H9 (cell line): ENCODE data around the gene VAV3. TPM values are rescaled to one million over a fixed set of nuclear protein-coding genes. Genes with fewer than 3 reads are reported as not detected.

Experiments
- DNase-seq: peaks from one replicate; pipeline ENCODE4 v3.0.0-alpha.2; 2017
- H2AFZ ChIP-seq: one replicate; pipeline ENCODE4 v1.6.1; 2013; ENCODE audit warnings: mild to moderate bottlenecking, low read length, control low read depth, moderate library complexity
- H2AK5ac ChIP-seq: 2 replicates; pipeline ENCODE4 v1.6.1; 2013; ENCODE audit warnings: low read length, control low read depth, mixed read lengths; ENCODE audit not compliant: insufficient read length
- H2BK120ac ChIP-seq: one replicate; pipeline ENCODE4 v1.6.1; 2013; ENCODE audit warnings: low read depth, mild to moderate bottlenecking, low read length, control low read depth, inconsistent platforms; ENCODE audit not compliant: poor library complexity, severe bottlenecking
- H2BK12ac ChIP-seq: 2 replicates; pipeline ENCODE4 v1.6.1; 2013; ENCODE audit warnings: low read length, control low read depth, mixed read lengths, low read depth; ENCODE audit not compliant: insufficient read length
- H2BK15ac ChIP-seq: 2 replicates; pipeline ENCODE4 v1.6.1; 2013; ENCODE audit warnings: low read depth, low read length, control low read depth
- H2BK20ac ChIP-seq: one replicate; pipeline ENCODE4 v1.6.1; 2013; ENCODE audit warnings: low read depth, mild to moderate bottlenecking, low read length, control low read depth, inconsistent platforms; ENCODE audit not compliant: poor library complexity, severe bottlenecking
- H2BK5ac ChIP-seq: 2 replicates; pipeline ENCODE4 v1.6.1; 2013; ENCODE audit warnings: low read length, control low read depth, mixed read lengths; ENCODE audit not compliant: insufficient read length
- H3K14ac ChIP-seq: 2 replicates; pipeline ENCODE4 v1.6.1; 2013; ENCODE audit warnings: low read length, control low read depth; ENCODE audit not compliant: insufficient read depth
- H3K18ac ChIP-seq: 2 replicates; pipeline ENCODE4 v1.6.1; 2013; ENCODE audit warnings: low read depth, mild to moderate bottlenecking, mixed read lengths, low read length, control low read depth; ENCODE audit not compliant: insufficient read length
- H3K23ac ChIP-seq: 2 replicates; pipeline ENCODE4 v1.6.1; 2013; ENCODE audit warnings: low read length, control low read depth, mixed read lengths, low read depth; ENCODE audit not compliant: insufficient read length
- H3K23me2 ChIP-seq: 2 replicates; pipeline ENCODE4 v1.6.1; 2013; ENCODE audit warnings: low read depth, mild to moderate bottlenecking, mixed read lengths, low read length, control low read depth; ENCODE audit not compliant: insufficient read length, poor library complexity, severe bottlenecking
- H3K27ac ChIP-seq: 2 replicates; pipeline ENCODE4 v1.5.1; 2013; ENCODE audit warnings: low read length, control low read depth, mixed read lengths, low read depth; ENCODE audit not compliant: insufficient read length
- H3K27me3 ChIP-seq: 2 replicates; pipeline ENCODE4 v1.6.1; 2013; ENCODE audit warnings: low read length, control low read depth, inconsistent platforms; ENCODE audit not compliant: insufficient read depth
- H3K4ac ChIP-seq: 2 replicates; pipeline ENCODE4 v1.6.1; 2013; ENCODE audit warnings: low read depth, mild to moderate bottlenecking, control low read depth, inconsistent platforms, low read length, moderate library complexity
- H3K4me1 ChIP-seq: 2 replicates; pipeline ENCODE4 v1.6.1; 2013; ENCODE audit warnings: low read length, control low read depth, inconsistent platforms; ENCODE audit not compliant: insufficient read depth
- H3K4me2 ChIP-seq: 2 replicates; pipeline ENCODE4 v1.6.1; 2013; ENCODE audit warnings: low read length, control low read depth, mixed read lengths; ENCODE audit not compliant: insufficient read length, insufficient read depth
- H3K56ac ChIP-seq: 2 replicates; pipeline ENCODE4 v1.6.1; 2013; ENCODE audit warnings: low read depth, mild to moderate bottlenecking, mixed read lengths, low read length, control low read depth; ENCODE audit not compliant: insufficient read length
- H3K79me1 ChIP-seq: 2 replicates; pipeline ENCODE4 v1.6.1; 2013; ENCODE audit warnings: low read depth, mild to moderate bottlenecking, moderate library complexity, low read length, control low read depth, inconsistent platforms; ENCODE audit not compliant: insufficient read depth, poor library complexity, severe bottlenecking
- H3K79me2 ChIP-seq: 2 replicates; pipeline ENCODE4 v1.6.1; 2013; ENCODE audit warnings: low read length, control low read depth, inconsistent platforms; ENCODE audit not compliant: insufficient read depth
- H3K9ac ChIP-seq: 2 replicates; pipeline ENCODE4 v1.6.1; 2013; ENCODE audit warnings: low read length, control low read depth, mixed read lengths; ENCODE audit not compliant: insufficient read length; ENCODE audit errors: extremely low read depth
- H3K9me3 ChIP-seq: one replicate; pipeline ENCODE4 v1.6.1; 2013; ENCODE audit warnings: low read depth, low read length, inconsistent platforms; ENCODE audit not compliant: control insufficient read depth
- H3T11ph ChIP-seq: one replicate; pipeline ENCODE4 v1.6.1; 2013; ENCODE audit warnings: mild to moderate bottlenecking, low read length, control low read depth, inconsistent platforms
- H4K20me1 ChIP-seq: one replicate; pipeline ENCODE4 v1.6.1; 2013; ENCODE audit not compliant: control insufficient read depth, insufficient read length, insufficient read depth
- H4K5ac ChIP-seq: 2 replicates; pipeline ENCODE4 v1.6.1; 2013; ENCODE audit warnings: low read depth, mild to moderate bottlenecking, mixed read lengths, low read length, control low read depth; ENCODE audit not compliant: insufficient read length
- H4K8ac ChIP-seq: replicated peaks from 2 replicates; pipeline ENCODE4 v1.6.1; 2013; ENCODE audit warnings: low read length, control low read depth, mixed read lengths, low read depth; ENCODE audit not compliant: insufficient read length
- H4K91ac ChIP-seq: 2 replicates; pipeline ENCODE4 v1.6.1; 2013; ENCODE audit warnings: low read depth, mild to moderate bottlenecking, moderate library complexity, mixed read lengths, low read length, control low read depth; ENCODE audit not compliant: insufficient read length
- H3K27ac Mint-ChIP-seq, 3 experiments: 2 replicates in 2 of 3; 3 replicates in 1 of 3; pipeline ENCODE4 v1.8.0; 2020 to 2021; ENCODE audit warnings: mixed read lengths in 3 of 3, mild to moderate bottlenecking in 1 of 3, moderate library complexity in 1 of 3
- H3K27me3 Mint-ChIP-seq: 2 replicates; pipeline ENCODE4 v1.8.0; 2021; ENCODE audit warnings: low read depth, mild to moderate bottlenecking, moderate library complexity, mixed read lengths
- H3K36me3 Mint-ChIP-seq, 3 experiments: 2 replicates in 2 of 3; 3 replicates in 1 of 3; pipeline ENCODE4 v1.8.0; 2020 to 2021; ENCODE audit warnings: low read depth in 3 of 3, mixed read lengths in 3 of 3; ENCODE audit not compliant: insufficient read depth in 1 of 3
- H3K4me1 Mint-ChIP-seq, 2 experiments: 2 replicates each; pipeline ENCODE4 v1.8.0; 2020; ENCODE audit warnings: mixed read lengths in 2 of 2
- H3K4me3 Mint-ChIP-seq, 2 experiments: 2 replicates in 1 of 2; 3 replicates in 1 of 2; pipeline ENCODE4 v1.8.0; 2020 to 2021; ENCODE audit warnings: mild to moderate bottlenecking in 2 of 2, mixed read lengths in 2 of 2, moderate library complexity in 1 of 2
- H3K9me3 Mint-ChIP-seq, 2 experiments: 2 replicates in 1 of 2; 3 replicates in 1 of 2; pipeline ENCODE4 v1.8.0; 2020; ENCODE audit warnings: mild to moderate bottlenecking in 2 of 2, mixed read lengths in 2 of 2, moderate library complexity in 1 of 2
- WGBS: extraction: QIAGEN DNeasy Blood & Tissue Kit; methylation state at CpG from one replicate; pipeline ENCODE4 v1.1.7; 2013; ENCODE audit warnings: missing lambda C conversion rate, low lambda C conversion rate, mixed read lengths; ENCODE audit not compliant: insufficient read length; ENCODE audit errors: extremely low coverage; 5-methylcytosine and 5-hydroxymethylcytosine counted together
- long read RNA-seq: library from polyadenylated mRNA; unstranded; transcript quantifications from one replicate; pipeline ENCODE4 v2.0.0, GENCODE V29; 2020
- total RNA-seq: library from RNA; stranded (reverse); gene quantifications from 2 replicates; pipeline ENCODE4 v1.2.1, GENCODE V29; 2021
- TF ChIP-seq, protein P1 (sequence below): fragments of 200-600 bp; sonication (generic); conservative IDR thresholded peaks from 3 replicates; pipeline ENCODE4 v1.8.0; 2021; ENCODE audit warnings: antibody characterized with exemption, mild to moderate bottlenecking

The VAV3 gene, protein sequence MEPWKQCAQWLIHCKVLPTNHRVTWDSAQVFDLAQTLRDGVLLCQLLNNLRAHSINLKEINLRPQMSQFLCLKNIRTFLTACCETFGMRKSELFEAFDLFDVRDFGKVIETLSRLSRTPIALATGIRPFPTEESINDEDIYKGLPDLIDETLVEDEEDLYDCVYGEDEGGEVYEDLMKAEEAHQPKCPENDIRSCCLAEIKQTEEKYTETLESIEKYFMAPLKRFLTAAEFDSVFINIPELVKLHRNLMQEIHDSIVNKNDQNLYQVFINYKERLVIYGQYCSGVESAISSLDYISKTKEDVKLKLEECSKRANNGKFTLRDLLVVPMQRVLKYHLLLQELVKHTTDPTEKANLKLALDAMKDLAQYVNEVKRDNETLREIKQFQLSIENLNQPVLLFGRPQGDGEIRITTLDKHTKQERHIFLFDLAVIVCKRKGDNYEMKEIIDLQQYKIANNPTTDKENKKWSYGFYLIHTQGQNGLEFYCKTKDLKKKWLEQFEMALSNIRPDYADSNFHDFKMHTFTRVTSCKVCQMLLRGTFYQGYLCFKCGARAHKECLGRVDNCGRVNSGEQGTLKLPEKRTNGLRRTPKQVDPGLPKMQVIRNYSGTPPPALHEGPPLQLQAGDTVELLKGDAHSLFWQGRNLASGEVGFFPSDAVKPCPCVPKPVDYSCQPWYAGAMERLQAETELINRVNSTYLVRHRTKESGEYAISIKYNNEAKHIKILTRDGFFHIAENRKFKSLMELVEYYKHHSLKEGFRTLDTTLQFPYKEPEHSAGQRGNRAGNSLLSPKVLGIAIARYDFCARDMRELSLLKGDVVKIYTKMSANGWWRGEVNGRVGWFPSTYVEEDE
- 4.5 and 5.1 TPM in 2 replicates for total RNA-seq
- long read RNA-seq, result 0 reads

DNA sequence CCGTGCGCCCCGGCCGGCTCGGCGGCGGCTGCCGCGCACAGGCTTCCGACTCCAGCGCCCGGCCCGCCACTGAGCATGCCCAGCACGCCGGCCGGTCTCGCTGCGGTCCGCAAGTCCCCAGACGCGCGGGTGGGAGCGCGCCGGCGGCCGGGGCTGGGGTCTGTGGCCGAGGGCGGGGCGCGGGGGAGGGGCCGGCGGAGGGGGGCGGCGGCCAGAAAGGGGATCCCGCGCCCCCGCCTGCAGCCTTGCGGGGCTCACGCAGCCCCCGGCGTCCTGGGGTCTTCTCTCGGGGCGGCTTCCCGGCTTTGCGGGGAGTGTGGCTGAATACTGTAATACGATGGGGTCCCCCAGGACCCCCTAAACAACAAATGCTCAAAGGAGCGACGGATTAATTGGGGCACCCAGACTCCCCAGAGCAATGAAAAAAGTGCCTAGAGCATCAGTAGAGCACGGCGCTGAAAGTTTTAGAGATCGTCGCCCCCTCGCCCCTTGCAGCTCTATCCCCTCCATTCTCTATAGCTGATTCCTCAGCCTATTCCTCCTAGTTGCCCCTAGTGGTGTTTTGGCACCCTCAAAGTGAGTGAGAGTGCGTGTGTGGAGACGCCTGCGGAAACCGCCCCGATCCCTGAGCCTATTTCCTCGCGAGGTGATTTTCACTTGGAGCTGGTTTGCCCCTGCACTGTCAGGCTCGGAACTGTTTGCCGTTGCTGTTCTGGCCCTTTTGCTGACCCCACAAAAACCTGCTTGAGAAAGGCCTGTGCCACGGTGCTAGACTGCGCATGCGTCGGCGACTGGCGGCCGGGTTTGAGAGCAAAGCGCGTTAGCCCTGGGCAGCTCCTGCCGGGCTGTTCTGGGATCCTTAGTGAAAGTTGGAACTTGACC, at the start of gene VAV3:
VAV3 (minus strand) TSS at position 71 of the 882 bp plus-strand sequence. CDS start 311 bp downstream, outside the sequence.
- H3K18ac ChIP-seq, result peak within 1 kb of the TSS; percentile 66
- H2BK5ac ChIP-seq, result no peak within 1 kb of the TSS
- H4K20me1 ChIP-seq, result no peaks in the 10 kb centered on the region
- peak; percentile 92 for DNase-seq
- H3T11ph ChIP-seq, result no peak within 1 kb of the TSS
- H3K27ac ChIP-seq, result no peak within 1 kb of the TSS
- Mint-ChIP-seq H3K4me3 (peak within 1 kb of the TSS; percentile 84 to 95), H3K36me3 (no peaks in the 10 kb centered on the region; a peak in 1 of 7 replicates), H3K4me1 (peaks cover 13 to 21% of the 10 kb centered on the region in 2 experiments), H3K9me3 (no peaks in the 10 kb centered on the region), H3K27me3 (peaks cover 19% of the 10 kb centered on the region), H3K27ac (peak within 1 kb of the TSS; percentile 77 to 91 (median 87))
- H3K56ac ChIP-seq, result no peak within 1 kb of the TSS
- peak within 1 kb of the TSS; percentile 48 for H2AFZ ChIP-seq
- no peak within 1 kb of the TSS for H3K4ac ChIP-seq
- WGBS, result no CpG with 5 or more reads among the region's 73 CpGs
- peak within 1 kb of the TSS; percentile 50 for H3K14ac ChIP-seq
- no peak within 1 kb of the TSS for H2BK20ac ChIP-seq
- peaks cover 2% of the 10 kb centered on the region; the same call in 1 of the 2 replicates for H3K79me2 ChIP-seq
- TF ChIP-seq, protein P1, sequence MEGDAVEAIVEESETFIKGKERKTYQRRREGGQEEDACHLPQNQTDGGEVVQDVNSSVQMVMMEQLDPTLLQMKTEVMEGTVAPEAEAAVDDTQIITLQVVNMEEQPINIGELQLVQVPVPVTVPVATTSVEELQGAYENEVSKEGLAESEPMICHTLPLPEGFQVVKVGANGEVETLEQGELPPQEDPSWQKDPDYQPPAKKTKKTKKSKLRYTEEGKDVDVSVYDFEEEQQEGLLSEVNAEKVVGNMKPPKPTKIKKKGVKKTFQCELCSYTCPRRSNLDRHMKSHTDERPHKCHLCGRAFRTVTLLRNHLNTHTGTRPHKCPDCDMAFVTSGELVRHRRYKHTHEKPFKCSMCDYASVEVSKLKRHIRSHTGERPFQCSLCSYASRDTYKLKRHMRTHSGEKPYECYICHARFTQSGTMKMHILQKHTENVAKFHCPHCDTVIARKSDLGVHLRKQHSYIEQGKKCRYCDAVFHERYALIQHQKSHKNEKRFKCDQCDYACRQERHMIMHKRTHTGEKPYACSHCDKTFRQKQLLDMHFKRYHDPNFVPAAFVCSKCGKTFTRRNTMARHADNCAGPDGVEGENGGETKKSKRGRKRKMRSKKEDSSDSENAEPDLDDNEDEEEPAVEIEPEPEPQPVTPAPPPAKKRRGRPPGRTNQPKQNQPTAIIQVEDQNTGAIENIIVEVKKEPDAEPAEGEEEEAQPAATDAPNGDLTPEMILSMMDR, result peak; percentile 49; the same call in 2 of the 3 replicates
- H3K23me2 ChIP-seq, result peaks cover 16% of the 10 kb centered on the region
- H3K4me1 ChIP-seq, result no peaks in the 10 kb centered on the region; the same call in none of the 2 replicates
- H2BK12ac ChIP-seq, result no peak within 1 kb of the TSS
- H3K4me2 ChIP-seq, result peak within 1 kb of the TSS; percentile 99
- H2AK5ac ChIP-seq, result no peak within 1 kb of the TSS
- no peaks in the 10 kb centered on the region; the same call in 1 of the 2 replicates for H3K27me3 ChIP-seq
- no peak within 1 kb of the TSS for H4K8ac ChIP-seq
- no peak within 1 kb of the TSS for H2BK15ac ChIP-seq
- peak within 1 kb of the TSS; percentile 69 for H3K9ac ChIP-seq
- no peaks in the 10 kb centered on the region for H3K9me3 ChIP-seq
- no peak within 1 kb of the TSS for H3K23ac ChIP-seq
- no peaks in the 10 kb centered on the region for H3K79me1 ChIP-seq
- no peak within 1 kb of the TSS for H4K91ac ChIP-seq
- H4K5ac ChIP-seq, result no peak within 1 kb of the TSS
- no peak within 1 kb of the TSS for H2BK120ac ChIP-seq
